GM12873 (cell line): ENCODE results near the gene GMDS.

Experiments used
- TF ChIP-seq, protein P1 (sequence below): IDR thresholded peaks from 2 replicates; pipeline ENCODE4 v1.5.1; 2012; ENCODE audit warnings: low read depth, mild to moderate bottlenecking, moderate library complexity, low read length, control low read depth; ENCODE audit not compliant: insufficient read depth; ENCODE audit errors: missing control alignments

GMDS gene

DNA sequence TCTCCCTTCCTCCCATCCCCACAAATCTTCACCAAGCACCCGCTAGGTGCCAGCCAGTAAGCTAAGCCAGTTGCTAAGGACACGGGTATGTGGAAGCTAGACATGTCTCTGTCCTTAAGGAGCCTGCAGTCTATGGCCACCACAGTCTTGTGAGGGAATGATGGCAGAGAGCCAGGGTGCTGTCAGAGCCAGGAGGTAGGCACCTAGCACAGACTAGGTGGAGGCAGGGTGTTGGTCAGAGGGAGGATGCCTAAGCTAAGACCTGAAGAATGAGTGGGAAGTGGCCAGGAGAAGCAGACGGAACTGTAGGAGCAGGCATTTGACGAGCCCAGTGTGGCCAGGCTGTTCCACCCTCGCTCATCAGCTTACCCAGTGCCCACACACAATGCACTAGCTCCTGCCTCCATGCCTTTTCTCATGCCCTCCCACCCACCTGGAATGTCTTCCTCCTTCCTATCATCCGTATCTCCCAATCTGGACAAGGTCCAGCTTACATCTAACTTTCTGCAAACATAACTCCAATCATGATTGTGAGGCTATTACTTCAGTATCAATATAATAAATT is 510.1 kb downstream of the GMDS start:
- TF ChIP-seq, protein P1, sequence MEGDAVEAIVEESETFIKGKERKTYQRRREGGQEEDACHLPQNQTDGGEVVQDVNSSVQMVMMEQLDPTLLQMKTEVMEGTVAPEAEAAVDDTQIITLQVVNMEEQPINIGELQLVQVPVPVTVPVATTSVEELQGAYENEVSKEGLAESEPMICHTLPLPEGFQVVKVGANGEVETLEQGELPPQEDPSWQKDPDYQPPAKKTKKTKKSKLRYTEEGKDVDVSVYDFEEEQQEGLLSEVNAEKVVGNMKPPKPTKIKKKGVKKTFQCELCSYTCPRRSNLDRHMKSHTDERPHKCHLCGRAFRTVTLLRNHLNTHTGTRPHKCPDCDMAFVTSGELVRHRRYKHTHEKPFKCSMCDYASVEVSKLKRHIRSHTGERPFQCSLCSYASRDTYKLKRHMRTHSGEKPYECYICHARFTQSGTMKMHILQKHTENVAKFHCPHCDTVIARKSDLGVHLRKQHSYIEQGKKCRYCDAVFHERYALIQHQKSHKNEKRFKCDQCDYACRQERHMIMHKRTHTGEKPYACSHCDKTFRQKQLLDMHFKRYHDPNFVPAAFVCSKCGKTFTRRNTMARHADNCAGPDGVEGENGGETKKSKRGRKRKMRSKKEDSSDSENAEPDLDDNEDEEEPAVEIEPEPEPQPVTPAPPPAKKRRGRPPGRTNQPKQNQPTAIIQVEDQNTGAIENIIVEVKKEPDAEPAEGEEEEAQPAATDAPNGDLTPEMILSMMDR = no peak

GRCh38 chr6:1730882-1731281 is 514.5 kb downstream of the GMDS start:
- TF ChIP-seq, protein P1 = no peak

- TF ChIP-seq, protein P1 = no peak
These were observed 515.7 kb downstream of the GMDS start for GRCh38 chr6:1729750-1730140.

GRCh38 chr6:1729133-1729749 is 516.2 kb downstream of the GMDS start:
- TF ChIP-seq, protein P1 = no peak

- TF ChIP-seq, protein P1 = no peak
These were observed 519.0 kb downstream of the GMDS start for GRCh38 chr6:1726341-1726768.

DNA sequence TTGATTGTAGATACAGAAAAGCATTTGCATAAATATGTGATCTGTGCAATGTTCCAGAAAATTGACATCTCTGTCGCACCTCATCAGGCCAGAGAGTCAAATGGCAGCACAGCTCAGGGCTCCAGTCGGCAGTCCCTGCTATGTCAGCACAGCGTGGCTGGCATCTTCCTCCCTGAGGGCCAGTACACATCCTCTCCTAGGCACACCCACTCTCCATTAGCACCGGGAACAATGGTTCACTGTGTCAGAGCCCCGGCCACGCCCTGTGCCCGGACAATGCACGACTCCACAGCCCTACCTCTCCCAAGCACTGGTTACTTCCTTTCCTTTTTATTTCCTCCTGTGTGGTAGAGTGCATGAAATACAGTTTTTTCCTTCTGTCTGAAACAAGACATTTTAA is 520.8 kb downstream of the GMDS start:
- TF ChIP-seq, protein P1 = no peak

- TF ChIP-seq, protein P1 = no peak
These were observed 521.3 kb downstream of the GMDS start for GRCh38 chr6:1724124-1724523.

GRCh38 chr6:1722801-1723200 is 522.6 kb downstream of the GMDS start:
- TF ChIP-seq, protein P1 = no peak
